Hypothalamus (tissue), 51 donors: ENCODE results near the gene HMHB1.
A peak's percentile ranks its signal among the peaks of the same experiment; 100 is the strongest.

Experiments used
- DNase-seq, 51 donors: peaks; one replicate each; lab custom pipeline; 2025; lab: John Stamatoyannopoulos, UW

The HMHB1 gene

GRCh38 chr5:143812085-143812705 is at the start of gene HMHB1:
Gene HMHB1, plus strand, starts transcription at chr5:143812161.
- DNase-seq: no peak

- no peak for DNase-seq
Observed at GRCh38 chr5:143762636-143763220, 49.2 kb upstream of the HMHB1 start.

- no peak for DNase-seq
Observed at GRCh38 chr5:143767162-143767561, 44.8 kb upstream of the HMHB1 start.

GRCh38 chr5:143769026-143769786 is 42.8 kb upstream of the HMHB1 start:
- DNase-seq: no peak

- no peak for DNase-seq
Observed at GRCh38 chr5:143770450-143770849, 41.5 kb upstream of the HMHB1 start.

GRCh38 chr5:143771189-143771588 is 40.8 kb upstream of the HMHB1 start:
- no peak for DNase-seq

GRCh38 chr5:143771602-143772001 is 40.4 kb upstream of the HMHB1 start:
- no peak for DNase-seq

GRCh38 chr5:143772621-143773020 is 39.3 kb upstream of the HMHB1 start:
- no peak for DNase-seq

- DNase-seq: no peak
Observed at GRCh38 chr5:143775258-143775657, 36.7 kb upstream of the HMHB1 start.

- no peak for DNase-seq
Observed at GRCh38 chr5:143776951-143777350, 35.0 kb upstream of the HMHB1 start.

GRCh38 chr5:143779506-143779905 is 32.5 kb upstream of the HMHB1 start:
- DNase-seq: no peak

- no peak for DNase-seq
Observed at GRCh38 chr5:143781993-143782520, 29.9 kb upstream of the HMHB1 start.

GRCh38 chr5:143782588-143783386 is 29.2 kb upstream of the HMHB1 start:
- no peak for DNase-seq

- DNase-seq: no peak
Observed at GRCh38 chr5:143788401-143788800, 23.6 kb upstream of the HMHB1 start.

- DNase-seq: no peak
Observed at GRCh38 chr5:143790457-143791112, 21.4 kb upstream of the HMHB1 start.

GRCh38 chr5:143791848-143792731 is 19.9 kb upstream of the HMHB1 start:
- DNase-seq: peak in 12 of 51 donors; percentile 3 to 24 (median 8)

GRCh38 chr5:143793249-143793648 is 18.7 kb upstream of the HMHB1 start:
- no peak for DNase-seq

GRCh38 chr5:143796125-143796524 is 15.8 kb upstream of the HMHB1 start:
- no peak for DNase-seq

GRCh38 chr5:143796753-143797152 is 15.2 kb upstream of the HMHB1 start:
- no peak for DNase-seq
